ENCODE results near the gene ACOT7.

ACOT7 gene

DNA sequence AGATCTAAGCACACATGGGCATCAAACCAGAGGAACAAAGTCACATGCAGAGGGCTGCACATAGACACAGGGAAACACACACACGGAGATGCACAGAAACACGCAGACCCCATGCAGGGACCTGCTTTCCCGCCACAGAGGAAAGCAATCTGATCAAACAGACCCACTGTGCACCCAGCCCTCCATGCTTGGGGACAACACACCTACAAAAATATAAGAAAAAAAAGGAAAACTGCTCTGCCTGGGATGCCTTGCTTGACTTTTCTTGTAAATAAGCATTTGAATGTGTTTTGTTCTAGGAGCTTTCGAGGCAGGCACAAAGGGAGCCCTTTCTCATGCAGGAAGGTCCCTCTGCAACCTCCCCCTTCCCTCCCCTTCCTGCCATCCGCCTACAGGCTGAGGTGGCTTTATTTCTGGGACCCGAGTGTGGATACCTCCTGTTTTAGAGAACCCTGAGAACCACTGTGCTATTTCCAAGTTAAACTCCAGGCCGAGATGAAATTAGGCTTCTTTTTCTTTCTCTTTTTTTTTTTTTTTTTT, 154.3 kb downstream of the ACOT7 start:
- Histone ChIP-seq H4K8ac (ENCODE audit: low read depth, low read length) (no peak overlapping the region), H2BK12ac (ENCODE audit: low read length) (no peak overlapping the region), H3K27me3 (ENCODE audit: control insufficient read depth in 3 of 3, insufficient read depth in 3 of 3, low read depth in 1 of 3, low read length in 3 of 3) (peaks cover 10 to 27% (median 15%) of the 10 kb centered on the region in 3 experiments), H3K23ac (ENCODE audit: low read depth, low read length, poor library complexity) (no peak overlapping the region), H3K4ac (ENCODE audit: low read length) (no peak overlapping the region), H3K4me2 (ENCODE audit: insufficient read depth, low read length, poor library complexity, severe bottlenecking) (no peak overlapping the region), H2BK15ac (ENCODE audit: low read length) (no peak overlapping the region), H3K9ac (ENCODE audit: low read depth, low read length, poor library complexity) (no peak overlapping the region), H3K9me3 (replicated peaks in 1 of 2; ENCODE audit: control insufficient read depth in 2 of 2, insufficient read depth in 1 of 2, low read depth in 1 of 2, low read length in 2 of 2) (peaks cover 0 to 3% of the 10 kb centered on the region in 2 donors), H2AK5ac (ENCODE audit: low read depth, low read length) (no peak overlapping the region), H2BK120ac (ENCODE audit: low read depth, low read length) (no peak overlapping the region), H3K79me1 (ENCODE audit: low read depth, low read length) (peaks cover 2% of the 10 kb centered on the region), H2AFZ (ENCODE audit: low read length) (peak overlapping the region; percentile 50), H3K36me3 (replicated peaks in 1 of 2; ENCODE audit: control insufficient read depth in 2 of 2, insufficient read depth in 2 of 2, low read length in 2 of 2) (peaks cover 0 to 4% of the 10 kb centered on the region in 2 donors), H3K4me1 (ENCODE audit: control insufficient read depth in 2 of 2, insufficient read depth in 1 of 2, low read depth in 1 of 2, low read length in 2 of 2) (peaks cover 33 to 52% of the 10 kb centered on the region in 2 donors), H3K4me3 (ENCODE audit: low read length in 2 of 2) (peak overlapping the region in 1 of 2 donors; percentile 18), H3K18ac (ENCODE audit: low read length) (peak overlapping the region; percentile 45), H4K91ac (ENCODE audit: low read depth, low read length, poor library complexity) (no peak overlapping the region), H3K27ac (replicated peaks; ENCODE audit: low read length) (peak overlapping the region; percentile 17), H2BK5ac (ENCODE audit: low read length) (no peak overlapping the region), H3K14ac (ENCODE audit: low read length) (no peak overlapping the region)
- no peak for DNase-seq (ENCODE audit: low spot score)
- no CpG with 5 or more reads among the region's 7 CpGs for WGBS, 2 donors (ENCODE audit: extremely low coverage in 2 of 2, insufficient read length in 2 of 2, insufficient replicate concordance in 1 of 2)

- Histone ChIP-seq H3K9ac (ENCODE audit: low read depth, low read length, poor library complexity) (no peak overlapping the region), H3K4ac (ENCODE audit: low read length) (no peak overlapping the region), H3K4me1 (ENCODE audit: control insufficient read depth in 2 of 2, insufficient read depth in 1 of 2, low read depth in 1 of 2, low read length in 2 of 2) (peaks cover 26 to 37% of the 10 kb centered on the region in 2 donors), H4K8ac (ENCODE audit: low read depth, low read length) (no peak overlapping the region), H4K91ac (ENCODE audit: low read depth, low read length, poor library complexity) (no peak overlapping the region), H3K79me1 (ENCODE audit: low read depth, low read length) (peaks cover 2% of the 10 kb centered on the region), H2BK12ac (ENCODE audit: low read length) (no peak overlapping the region), H3K18ac (ENCODE audit: low read length) (no peak overlapping the region), H3K23ac (ENCODE audit: low read depth, low read length, poor library complexity) (no peak overlapping the region), H3K27me3 (ENCODE audit: control insufficient read depth in 3 of 3, insufficient read depth in 3 of 3, low read depth in 1 of 3, low read length in 3 of 3) (peaks cover 0 to 8% (median 0%) of the 10 kb centered on the region in 3 experiments), H2AK5ac (ENCODE audit: low read depth, low read length) (no peak overlapping the region), H2BK120ac (ENCODE audit: low read depth, low read length) (no peak overlapping the region), H2BK15ac (ENCODE audit: low read length) (no peak overlapping the region), H3K4me2 (ENCODE audit: insufficient read depth, low read length, poor library complexity, severe bottlenecking) (no peak overlapping the region), H3K36me3 (replicated peaks in 1 of 2; ENCODE audit: control insufficient read depth in 2 of 2, insufficient read depth in 2 of 2, low read length in 2 of 2) (peaks cover 6 to 23% of the 10 kb centered on the region in 2 donors), H3K4me3 (ENCODE audit: low read length in 2 of 2) (no peak overlapping the region), H2AFZ (ENCODE audit: low read length) (no peak overlapping the region), H3K9me3 (replicated peaks in 1 of 2; ENCODE audit: control insufficient read depth in 2 of 2, insufficient read depth in 1 of 2, low read depth in 1 of 2, low read length in 2 of 2) (peaks cover 0 to 3% of the 10 kb centered on the region in 2 donors), H3K14ac (ENCODE audit: low read length) (no peak overlapping the region), H2BK5ac (ENCODE audit: low read length) (no peak overlapping the region), H3K27ac (replicated peaks; ENCODE audit: low read length) (no peak overlapping the region)
- DNase-seq (ENCODE audit: low spot score): no peak
- no CpG with 5 or more reads among the region's 4 CpGs for WGBS, 2 donors (ENCODE audit: extremely low coverage in 2 of 2, insufficient read length in 2 of 2, insufficient replicate concordance in 1 of 2)
Measured at GRCh38 chr1:6237093-6237492, 156.5 kb downstream of the ACOT7 start.

GRCh38 chr1:6235296-6235677, 158.3 kb downstream of the ACOT7 start:
- H2AFZ ChIP-seq (ENCODE audit: low read length): peak overlapping the region; percentile 79
- peaks cover 17 to 22% of the 10 kb centered on the region in 2 donors for H3K4me1 ChIP-seq (ENCODE audit: control insufficient read depth in 2 of 2, insufficient read depth in 1 of 2, low read depth in 1 of 2, low read length in 2 of 2)
- peak overlapping the region; percentile 60 for H2AK5ac ChIP-seq (ENCODE audit: low read depth, low read length)
- H3K27ac ChIP-seq (replicated peaks; ENCODE audit: low read length): no peak overlapping the region
- H3K4ac ChIP-seq (ENCODE audit: low read length): no peak overlapping the region
- no peak overlapping the region for H2BK12ac ChIP-seq (ENCODE audit: low read length)
- no peak overlapping the region for H2BK15ac ChIP-seq (ENCODE audit: low read length)
- DNase-seq (ENCODE audit: low spot score): no peak
- H3K23ac ChIP-seq (ENCODE audit: low read depth, low read length, poor library complexity): no peak overlapping the region
- no CpG with 5 or more reads among the region's 30 CpGs for WGBS, 2 donors (ENCODE audit: extremely low coverage in 2 of 2, insufficient read length in 2 of 2, insufficient replicate concordance in 1 of 2)
- peaks cover 14 to 39% of the 10 kb centered on the region in 2 donors for H3K36me3 ChIP-seq (replicated peaks in 1 of 2; ENCODE audit: control insufficient read depth in 2 of 2, insufficient read depth in 2 of 2, low read length in 2 of 2)
- H3K4me2 ChIP-seq (ENCODE audit: insufficient read depth, low read length, poor library complexity, severe bottlenecking): peak overlapping the region; percentile 79
- H3K79me1 ChIP-seq (ENCODE audit: low read depth, low read length): peaks cover 2% of the 10 kb centered on the region
- H3K14ac ChIP-seq (ENCODE audit: low read length): peak overlapping the region; percentile 92
- H4K91ac ChIP-seq (ENCODE audit: low read depth, low read length, poor library complexity): no peak overlapping the region
- H3K4me3 ChIP-seq (ENCODE audit: low read length in 2 of 2): peak overlapping the region; percentile 66 to 94
- H4K8ac ChIP-seq (ENCODE audit: low read depth, low read length): no peak overlapping the region
- H3K18ac ChIP-seq (ENCODE audit: low read length): peak overlapping the region; percentile 74
- no peak overlapping the region for H2BK5ac ChIP-seq (ENCODE audit: low read length)
- H3K9ac ChIP-seq (ENCODE audit: low read depth, low read length, poor library complexity): peak overlapping the region; percentile 100
- no peak overlapping the region for H2BK120ac ChIP-seq (ENCODE audit: low read depth, low read length)
- no peaks in the 10 kb centered on the region for H3K27me3 ChIP-seq (ENCODE audit: control insufficient read depth in 3 of 3, insufficient read depth in 3 of 3, low read depth in 1 of 3, low read length in 3 of 3)
- H3K9me3 ChIP-seq (replicated peaks in 1 of 2; ENCODE audit: control insufficient read depth in 2 of 2, insufficient read depth in 1 of 2, low read depth in 1 of 2, low read length in 2 of 2): peaks cover 0 to 3% of the 10 kb centered on the region in 2 donors

DNA sequence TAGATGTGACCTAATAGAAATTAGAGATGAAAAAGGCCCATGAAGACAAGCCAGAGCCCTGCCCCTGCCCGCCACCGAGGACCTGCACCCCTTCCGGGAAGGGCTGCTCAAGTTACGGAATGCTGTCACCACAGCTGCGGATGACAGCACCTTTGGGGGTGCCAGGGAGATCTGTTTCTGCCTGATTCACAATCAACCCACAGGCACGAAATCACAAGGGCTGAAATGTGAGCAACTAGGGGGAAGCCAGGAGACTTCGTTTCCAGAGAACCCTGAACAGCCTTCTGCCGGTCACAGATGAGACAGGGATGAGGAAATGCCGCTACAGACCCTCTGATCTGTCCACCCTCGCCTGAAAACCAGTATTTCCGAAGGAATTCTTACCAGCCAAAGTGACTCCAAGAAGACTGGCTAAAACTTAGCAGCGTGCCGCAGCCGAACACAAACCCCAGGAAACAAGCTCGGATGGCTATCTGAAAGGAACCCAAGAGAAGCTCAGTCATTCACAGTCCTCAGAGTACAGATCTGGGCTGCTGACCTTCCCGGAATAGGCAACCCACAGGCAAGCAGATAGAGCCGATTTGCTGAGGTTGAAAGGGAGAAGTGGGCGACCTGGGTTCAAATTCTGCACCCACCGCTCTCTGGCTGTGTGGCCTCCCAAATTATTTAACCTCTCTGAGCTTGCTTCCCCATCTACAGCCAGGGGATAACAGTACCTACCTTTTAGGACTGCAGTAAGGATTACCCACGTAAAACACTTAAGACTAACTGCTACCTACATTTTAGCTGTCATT, 158.9 kb downstream of the ACOT7 start:
- Histone ChIP-seq H3K9ac (ENCODE audit: low read depth, low read length, poor library complexity) (peak overlapping the region; percentile 100), H3K36me3 (replicated peaks in 1 of 2; ENCODE audit: control insufficient read depth in 2 of 2, insufficient read depth in 2 of 2, low read length in 2 of 2) (peaks cover 16 to 45% of the 10 kb centered on the region in 2 donors), H2AFZ (ENCODE audit: low read length) (no peak overlapping the region), H3K27me3 (ENCODE audit: control insufficient read depth in 3 of 3, insufficient read depth in 3 of 3, low read depth in 1 of 3, low read length in 3 of 3) (no peaks in the 10 kb centered on the region), H3K18ac (ENCODE audit: low read length) (no peak overlapping the region), H3K27ac (replicated peaks; ENCODE audit: low read length) (no peak overlapping the region), H2BK12ac (ENCODE audit: low read length) (no peak overlapping the region), H3K79me1 (ENCODE audit: low read depth, low read length) (peaks cover 2% of the 10 kb centered on the region), H4K8ac (ENCODE audit: low read depth, low read length) (no peak overlapping the region), H4K91ac (ENCODE audit: low read depth, low read length, poor library complexity) (no peak overlapping the region), H2AK5ac (ENCODE audit: low read depth, low read length) (no peak overlapping the region), H2BK15ac (ENCODE audit: low read length) (no peak overlapping the region), H3K4ac (ENCODE audit: low read length) (no peak overlapping the region), H3K9me3 (replicated peaks in 1 of 2; ENCODE audit: control insufficient read depth in 2 of 2, insufficient read depth in 1 of 2, low read depth in 1 of 2, low read length in 2 of 2) (peaks cover 0 to 3% of the 10 kb centered on the region in 2 donors), H3K4me1 (ENCODE audit: control insufficient read depth in 2 of 2, insufficient read depth in 1 of 2, low read depth in 1 of 2, low read length in 2 of 2) (peaks cover 14 to 18% of the 10 kb centered on the region in 2 donors), H3K14ac (ENCODE audit: low read length) (no peak overlapping the region), H3K23ac (ENCODE audit: low read depth, low read length, poor library complexity) (no peak overlapping the region), H2BK120ac (ENCODE audit: low read depth, low read length) (no peak overlapping the region), H3K4me3 (ENCODE audit: low read length in 2 of 2) (peak overlapping the region; percentile 66 to 94), H3K4me2 (ENCODE audit: insufficient read depth, low read length, poor library complexity, severe bottlenecking) (peak overlapping the region; percentile 79), H2BK5ac (ENCODE audit: low read length) (no peak overlapping the region)
- no CpG with 5 or more reads among the region's 20 CpGs for WGBS, 2 donors (ENCODE audit: extremely low coverage in 2 of 2, insufficient read length in 2 of 2, insufficient replicate concordance in 1 of 2)
- DNase-seq (ENCODE audit: low spot score): no peak

Data from neuronal stem cell (in vitro differentiated cells).